NCI-H1417 treated with DMSO at 0.1 percent for 48 hours (cell line): Measurements from ENCODE around the gene ZBED6.
"Not testable (repeated sequence)": the region's sequence is repeated elsewhere in the genome, so short reads cannot be mapped to it uniquely, and the experiment has no call there.

Source experiments
- DNase-seq: peaks from one replicate; lab custom pipeline; 2025; lab: John Stamatoyannopoulos, UW

ZBED6 gene

GRCh38 chr1:203795441-203796235 is at the start of gene ZBED6, which contains the start of gene ZC3H11A:
Gene ZBED6 (plus strand): TSS chr1:203795623. CDS start chr1:203797523, 1,900 bp downstream.
Gene ZC3H11A (plus strand): TSS chr1:203795623. CDS start chr1:203817071, 21,448 bp downstream.
- peak; percentile 92 for DNase-seq

- no peak for DNase-seq
Observed at GRCh38 chr1:203746281-203746680, 49.1 kb upstream of the ZBED6 start.

- no peak for DNase-seq
Observed at GRCh38 chr1:203751051-203751450, 44.4 kb upstream of the ZBED6 start.

- not testable (repeated sequence) for DNase-seq
Observed at GRCh38 chr1:203751618-203752361, 43.6 kb upstream of the ZBED6 start.

GRCh38 chr1:203754455-203754864 is 41.0 kb upstream of the ZBED6 start:
- DNase-seq = no peak

- DNase-seq = no peak
Observed at GRCh38 chr1:203756036-203756435, 39.4 kb upstream of the ZBED6 start.

- DNase-seq = not testable (repeated sequence)
Observed at GRCh38 chr1:203758749-203759148, 36.7 kb upstream of the ZBED6 start.

- no peak for DNase-seq
Observed at GRCh38 chr1:203760506-203760905, 34.9 kb upstream of the ZBED6 start.

GRCh38 chr1:203761958-203762357 is 33.5 kb upstream of the ZBED6 start:
- DNase-seq = not testable (repeated sequence)

GRCh38 chr1:203763505-203763904 is 31.9 kb upstream of the ZBED6 start:
- DNase-seq = no peak

- no peak for DNase-seq
Observed at GRCh38 chr1:203764105-203765028, 31.1 kb upstream of the ZBED6 start.

GRCh38 chr1:203765029-203765837 is 30.2 kb upstream of the ZBED6 start, which contains the start of gene LAX1:
Gene LAX1 (plus strand): TSS chr1:203765183. CDS start chr1:203765566, 383 bp downstream.
- no peak for DNase-seq

GRCh38 chr1:203768256-203768655 is 27.2 kb upstream of the ZBED6 start:
- no peak for DNase-seq

- no peak for DNase-seq
Observed at GRCh38 chr1:203769505-203770343, 25.7 kb upstream of the ZBED6 start.

GRCh38 chr1:203771901-203772301 is 23.5 kb upstream of the ZBED6 start:
- no peak for DNase-seq

GRCh38 chr1:203772836-203773235 is 22.6 kb upstream of the ZBED6 start:
- DNase-seq = no peak

GRCh38 chr1:203776636-203777035 is 18.8 kb upstream of the ZBED6 start:
- no peak for DNase-seq

GRCh38 chr1:203777596-203777995 is 17.8 kb upstream of the ZBED6 start:
- no peak for DNase-seq

GRCh38 chr1:203778146-203778545 is 17.3 kb upstream of the ZBED6 start:
- DNase-seq = no peak

GRCh38 chr1:203778789-203779188 is 16.6 kb upstream of the ZBED6 start:
- DNase-seq = no peak
